ENCODE results near the gene ZNF804B.

ZNF804B gene

GRCh38 chr7:89017695-89018094, 258.2 kb downstream of the ZNF804B start:
- Histone ChIP-seq H3K4me3 (ENCODE audit: low read depth, low read length) (no peak overlapping the region), H3K36me3 (ENCODE audit: control insufficient read depth in 2 of 2, insufficient read depth in 1 of 2, low read length in 2 of 2) (no peaks in the 10 kb centered on the region), H3K4me1 (ENCODE audit: control insufficient read depth, insufficient read depth, low read length) (no peaks in the 10 kb centered on the region), H3K27ac (ENCODE audit: extremely low read depth, low read depth, low read length) (no peak overlapping the region), H3K9me3 (ENCODE audit: control insufficient read depth, insufficient read depth, low read depth, low read length) (no peaks in the 10 kb centered on the region)
- CTCF ChIA-PET: no interaction called here
- POLR2A ChIA-PET: no interaction called here
- TF ChIP-seq YY2 (tag by site-specific recombination; IDR thresholded peaks at IDR 0.05) (no peak), ZNF391 (tag by site-specific recombination; IDR thresholded peaks at IDR 0.05; ENCODE audit: borderline replicate concordance, low read depth) (no peak), ZNF175 (tag by site-specific recombination; IDR thresholded peaks at IDR 0.05) (no peak), PATZ1 (tag by site-specific recombination; IDR thresholded peaks at IDR 0.05) (no peak), KLF7 (tag by site-specific recombination; IDR thresholded peaks at IDR 0.05; ENCODE audit: borderline replicate concordance) (no peak), ZNF707 (tag by site-specific recombination; IDR thresholded peaks at IDR 0.05) (no peak), TCF7L2 (IDR thresholded peaks at IDR 0.05; ENCODE audit: borderline replicate concordance, low read depth, low read length) (no peak), ZNF843 (tag by site-specific recombination; IDR thresholded peaks at IDR 0.05) (no peak), ZNF558 (tag by site-specific recombination; IDR thresholded peaks at IDR 0.05) (no peak), GLIS2 (tag by site-specific recombination; IDR thresholded peaks at IDR 0.05) (no peak), SETDB1 (IDR thresholded peaks at IDR 0.05; ENCODE audit: insufficient read length, low read length) (no peak), ZBTB11 (tag by site-specific recombination; conservative IDR thresholded peaks at IDR 0.05; ENCODE audit: low read depth) (no peak)

- TF ChIP-seq KLF9 (tag by site-specific recombination; IDR thresholded peaks at IDR 0.05; ENCODE audit: low read depth) (no peak), ZNF19 (tag by site-specific recombination; IDR thresholded peaks at IDR 0.05; ENCODE audit: low read depth) (no peak), ZBTB7A (tag by site-specific recombination; IDR thresholded peaks at IDR 0.05; ENCODE audit: low read depth) (no peak), ZBTB20 (tag by site-specific recombination; IDR thresholded peaks at IDR 0.05) (no peak), ZNF398 (tag by site-specific recombination; IDR thresholded peaks at IDR 0.05) (no peak), KLF17 (tag by site-specific recombination; IDR thresholded peaks at IDR 0.05) (no peak), ZNF140 (tag by site-specific recombination; IDR thresholded peaks at IDR 0.05) (no peak), ZNF239 (tag by site-specific recombination; IDR thresholded peaks at IDR 0.05) (no peak), ELK4 (IDR thresholded peaks at IDR 0.05; ENCODE audit: borderline replicate concordance, low read depth, low read length) (no peak)
- Histone ChIP-seq H3K4me3 (ENCODE audit: low read depth, low read length) (no peak overlapping the region), H3K36me3 (ENCODE audit: control insufficient read depth in 2 of 2, insufficient read depth in 1 of 2, low read length in 2 of 2) (no peaks in the 10 kb centered on the region), H3K27ac (ENCODE audit: extremely low read depth, low read depth, low read length) (no peak overlapping the region), H3K9me3 (ENCODE audit: control insufficient read depth, insufficient read depth, low read depth, low read length) (no peaks in the 10 kb centered on the region), H3K4me1 (ENCODE audit: control insufficient read depth, insufficient read depth, low read length) (no peaks in the 10 kb centered on the region)
- CTCF ChIA-PET: no interaction called here
- POLR2A ChIA-PET: no interaction called here
Observed at GRCh38 chr7:89021741-89022140, 262.2 kb downstream of the ZNF804B start.

All from HEK293 (cell line).